Stimulated activated effector memory CD8-positive, alpha-beta T cell treated with anti-CD3 and anti-CD28 coated beads, Interleukin-12 subunit alpha, Interleukin-12 subunit beta, amount 100 ng/mL, for 72 hours (primary cell): ENCODE measurements around the gene GNAQ.

ENCODE experiments used
- ATAC-seq: fragments of 150-1000 bp; cut with Tn5 transposase; 2 replicates; pipeline ENCODE4 v1.10.0; 2021
- DNase-seq, 2 donors: peaks; one replicate each; pipeline ENCODE4 v3.0.0; 2021 to 2022; ENCODE audit warnings: low spot score in 2 of 2
- H3K27ac Mint-ChIP-seq: one replicate; pipeline ENCODE4 v1.8.0; 2022; ENCODE audit warnings: mild to moderate bottlenecking, mixed read lengths
- H3K36me3 Mint-ChIP-seq: one replicate; pipeline ENCODE4 v1.8.0; 2022; ENCODE audit warnings: mild to moderate bottlenecking, mixed read lengths
- H3K4me1 Mint-ChIP-seq: one replicate; pipeline ENCODE4 v1.8.0; 2022; ENCODE audit warnings: mixed read lengths
- H3K4me3 Mint-ChIP-seq: one replicate; pipeline ENCODE4 v1.8.0; 2022; ENCODE audit warnings: mild to moderate bottlenecking, mixed read lengths
- H3K9me3 Mint-ChIP-seq: one replicate; pipeline ENCODE4 v1.8.0; 2022; ENCODE audit warnings: mixed read lengths

GNAQ gene

DNA sequence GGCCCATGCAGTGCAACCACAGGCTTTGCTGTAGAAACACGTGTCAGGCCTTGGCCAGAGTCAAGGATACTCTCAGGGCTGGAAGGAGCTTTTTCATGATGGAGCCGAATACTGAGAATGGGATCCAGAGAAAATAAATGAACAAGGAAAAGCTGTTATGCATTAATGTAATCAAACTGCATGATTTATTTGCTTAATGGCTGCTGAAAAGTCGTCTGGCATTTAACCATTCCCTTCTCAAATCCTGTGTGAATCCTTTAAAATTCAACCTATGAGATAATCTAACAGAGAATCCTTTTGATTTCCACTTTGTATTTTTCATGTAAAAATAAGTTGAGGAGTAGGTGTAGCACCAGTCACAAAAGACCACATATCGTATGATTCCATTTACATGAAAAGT, 359.4 kb downstream of the GNAQ start:
- no peaks in the 10 kb centered on the region for H3K4me1 Mint-ChIP-seq
- DNase-seq = no peak
- H3K27ac Mint-ChIP-seq = no peak overlapping the region
- no peaks in the 10 kb centered on the region for H3K36me3 Mint-ChIP-seq
- H3K4me3 Mint-ChIP-seq = no peak overlapping the region
- no peak for ATAC-seq
- H3K9me3 Mint-ChIP-seq = no peaks in the 10 kb centered on the region

DNA sequence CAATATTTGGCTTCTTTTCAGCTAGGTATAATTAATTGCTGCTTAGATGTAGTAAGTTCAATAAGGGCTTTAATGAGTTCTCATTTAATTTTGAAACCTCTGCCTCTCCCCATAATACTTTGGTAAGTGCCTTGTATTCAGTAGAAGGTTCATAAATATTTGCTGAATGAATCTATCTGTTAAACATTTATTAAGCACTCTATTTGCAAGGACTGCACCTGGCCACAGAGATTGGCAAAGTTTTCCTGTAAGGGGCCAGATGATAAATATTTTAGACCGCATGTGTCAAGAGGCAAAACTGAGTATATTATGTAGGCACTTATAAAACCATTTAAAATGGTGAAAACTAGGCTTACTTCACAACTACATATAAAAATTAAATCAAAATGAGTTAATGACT, 364.5 kb downstream of the GNAQ start:
- ATAC-seq = no peak
- Mint-ChIP-seq H3K36me3 (no peaks in the 10 kb centered on the region), H3K9me3 (no peaks in the 10 kb centered on the region), H3K4me1 (no peaks in the 10 kb centered on the region), H3K27ac (no peak overlapping the region), H3K4me3 (no peak overlapping the region)
- DNase-seq = no peak
